Middle frontal gyrus (tissue), 1 donor: ENCODE measurements around the gene ARHGDIB.

Source experiments
- DNase-seq: peaks from one replicate; pipeline ENCODE4 v3.0.0-alpha.2; 2015; ENCODE audit warnings: low spot score; ENCODE audit errors: extremely low spot score

Gene ARHGDIB

DNA sequence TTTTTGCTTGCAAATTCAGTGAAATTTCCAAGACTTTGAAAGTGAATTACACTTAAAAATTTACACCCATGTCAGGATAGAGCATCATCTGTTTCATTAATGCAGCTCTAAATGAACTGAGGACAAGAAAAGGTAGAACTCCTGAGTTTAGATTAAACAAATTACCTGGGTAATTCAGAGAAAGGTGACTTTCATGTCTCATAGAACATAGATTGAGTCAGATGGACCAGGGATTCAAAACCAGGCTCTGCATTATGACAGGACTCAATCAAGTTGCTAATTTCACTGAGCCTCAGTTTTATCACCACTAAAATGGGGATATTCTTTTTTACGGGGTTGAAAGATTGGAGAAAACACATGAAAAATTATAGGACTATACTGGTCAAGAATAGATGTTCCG is 4.5 kb downstream of the ARHGDIB start:
- DNase-seq = no peak

- DNase-seq = no peak
Observed at GRCh38 chr12:14956024-14956891, 5.1 kb downstream of the ARHGDIB start.

DNA sequence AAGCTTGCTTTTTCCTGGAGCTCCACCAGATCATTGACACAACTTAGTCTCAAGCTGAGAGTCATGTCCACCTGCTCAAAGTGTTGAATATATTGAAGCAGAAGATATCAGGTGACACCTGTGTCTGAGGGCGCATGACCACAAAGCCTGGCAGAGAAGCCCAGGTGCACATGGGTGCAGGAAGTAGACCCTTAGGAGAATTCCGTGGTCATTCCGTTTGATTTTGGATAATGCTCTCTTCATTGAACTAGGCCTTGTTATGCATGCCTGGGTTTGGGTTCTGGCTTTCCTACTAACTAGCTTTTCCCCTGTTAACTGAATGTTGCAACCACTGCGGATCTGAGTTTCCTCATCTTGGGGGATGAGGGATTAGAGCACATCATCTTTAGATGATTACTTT is 7.1 kb downstream of the ARHGDIB start:
- DNase-seq = no peak

DNA sequence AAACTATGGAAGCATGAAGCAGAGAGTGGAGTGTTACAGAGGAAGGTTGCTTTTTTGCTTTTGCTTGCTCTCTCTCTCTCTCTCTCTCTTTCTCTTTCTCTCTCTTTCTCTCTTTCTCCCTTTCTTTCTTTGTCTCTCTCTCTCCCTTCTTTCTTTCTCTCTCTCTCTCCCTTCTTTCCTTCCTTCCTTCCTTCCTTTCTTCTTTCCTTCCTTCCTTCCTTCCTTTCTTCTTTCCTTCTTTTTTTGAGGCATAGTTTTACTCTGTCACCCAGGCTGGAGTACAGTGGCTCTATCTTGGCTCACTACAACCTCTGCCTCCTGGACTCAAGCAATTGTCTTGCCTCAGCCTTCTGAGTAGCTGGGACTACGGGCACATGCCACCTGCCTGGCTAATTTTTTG is 7.6 kb downstream of the ARHGDIB start:
- DNase-seq = no peak

- DNase-seq = no peak
Observed at GRCh38 chr12:14952299-14952921, 9.0 kb downstream of the ARHGDIB start.

- DNase-seq = no peak
Observed at GRCh38 chr12:14951851-14952250, 9.6 kb downstream of the ARHGDIB start.

DNA sequence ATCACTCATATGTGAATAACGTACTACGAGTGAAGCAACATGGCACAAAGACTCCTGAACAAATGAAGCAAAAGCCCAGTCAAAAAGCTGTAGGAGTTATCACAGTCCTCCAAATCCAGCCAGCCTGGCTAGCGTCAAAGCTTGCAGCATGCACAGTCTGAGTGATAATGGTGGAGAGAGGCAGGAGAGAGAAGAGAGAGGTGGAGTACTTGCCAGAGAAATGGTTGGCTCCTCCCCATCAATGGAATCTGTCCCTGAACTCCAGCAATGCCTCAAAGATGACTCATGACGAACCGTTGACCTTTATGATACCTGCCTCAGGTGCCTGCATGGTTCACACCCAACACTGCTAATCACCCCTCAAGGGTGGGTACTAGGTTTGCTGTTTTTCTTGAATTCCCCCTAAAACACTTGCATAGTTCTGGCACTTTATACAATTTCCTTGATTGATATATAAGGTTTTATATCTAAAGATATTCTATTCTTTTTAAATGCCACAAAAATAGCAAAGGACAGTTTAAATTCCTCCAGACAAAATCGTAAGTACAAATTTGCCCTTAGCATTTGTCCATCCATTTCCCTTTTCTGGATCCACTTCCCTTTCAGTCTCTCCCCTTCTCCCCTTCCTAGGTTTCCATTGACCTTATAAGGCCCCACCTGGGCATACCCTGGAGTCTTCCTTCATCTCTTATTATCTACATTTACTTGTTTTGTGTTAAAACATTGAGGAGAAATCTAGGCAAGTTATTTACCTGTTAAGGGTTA is 10.2 kb downstream of the ARHGDIB start:
- DNase-seq = no peak

GRCh38 chr12:14950421-14950820 is 11.0 kb downstream of the ARHGDIB start:
- DNase-seq = no peak

DNA sequence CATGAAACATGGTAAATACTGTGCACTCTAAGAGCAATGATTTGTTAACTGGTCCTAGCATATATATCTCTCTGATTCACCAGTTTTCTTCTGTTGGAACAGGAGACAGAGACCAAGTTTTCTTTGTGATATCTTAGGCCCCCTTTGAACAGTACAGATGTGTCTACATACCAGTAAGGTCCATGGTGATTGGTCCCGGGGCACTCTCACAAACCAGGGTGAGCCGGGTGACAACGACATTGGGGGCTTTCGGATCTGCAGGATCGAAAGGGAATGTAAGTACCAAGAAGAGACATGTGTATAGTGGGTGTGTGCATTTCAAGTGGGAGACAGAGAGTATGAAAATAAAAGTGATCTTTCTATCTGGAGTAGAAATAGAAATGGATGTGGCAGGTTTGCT is 11.8 kb downstream of the ARHGDIB start:
- DNase-seq = no peak

DNA sequence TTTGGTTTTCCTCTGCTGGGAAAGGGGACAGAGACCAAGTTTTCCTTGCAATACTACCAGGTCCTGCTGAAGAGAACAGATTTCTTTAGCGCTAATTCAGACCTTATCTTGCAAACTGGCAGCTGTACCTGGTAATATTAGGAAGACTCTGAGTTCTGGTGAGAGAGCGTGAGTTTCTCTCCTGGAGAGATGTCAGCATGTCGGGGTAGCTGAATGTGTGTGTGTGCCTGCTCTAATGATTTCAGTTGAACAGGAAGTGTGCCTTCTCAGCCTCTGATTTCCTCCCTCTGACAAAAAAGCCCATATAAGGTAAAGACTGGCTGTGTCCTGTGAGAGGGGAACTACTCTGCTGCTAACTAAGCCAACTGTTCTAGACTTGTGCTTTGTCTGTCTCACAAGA is 12.7 kb downstream of the ARHGDIB start:
- DNase-seq = no peak

DNA sequence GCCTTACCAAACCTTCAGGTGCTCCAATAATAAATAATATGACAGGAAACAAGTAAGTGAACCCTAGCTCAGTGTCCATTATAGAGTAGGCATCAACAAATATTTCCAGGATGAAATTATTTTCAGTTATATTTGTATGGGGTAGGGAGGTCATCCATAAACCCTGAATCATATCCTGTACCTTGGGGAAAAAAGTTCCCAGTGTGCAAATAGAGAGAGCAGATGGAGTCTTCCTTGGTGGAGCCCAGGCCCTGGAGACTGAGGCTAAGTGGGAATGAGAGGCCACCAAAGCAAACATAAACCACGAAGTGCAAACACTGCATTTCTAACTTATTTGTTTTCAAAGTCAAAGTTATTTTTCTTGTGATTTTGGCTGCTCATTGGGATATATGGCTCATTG is 14.5 kb downstream of the ARHGDIB start:
- no peak for DNase-seq

GRCh38 chr12:14946162-14946561 is 15.2 kb downstream of the ARHGDIB start:
- DNase-seq = no peak

GRCh38 chr12:14942196-14942931 is 19.0 kb downstream of the ARHGDIB start:
- DNase-seq = no peak

GRCh38 chr12:14941369-14941768 is 20.0 kb downstream of the ARHGDIB start:
- no peak for DNase-seq

DNA sequence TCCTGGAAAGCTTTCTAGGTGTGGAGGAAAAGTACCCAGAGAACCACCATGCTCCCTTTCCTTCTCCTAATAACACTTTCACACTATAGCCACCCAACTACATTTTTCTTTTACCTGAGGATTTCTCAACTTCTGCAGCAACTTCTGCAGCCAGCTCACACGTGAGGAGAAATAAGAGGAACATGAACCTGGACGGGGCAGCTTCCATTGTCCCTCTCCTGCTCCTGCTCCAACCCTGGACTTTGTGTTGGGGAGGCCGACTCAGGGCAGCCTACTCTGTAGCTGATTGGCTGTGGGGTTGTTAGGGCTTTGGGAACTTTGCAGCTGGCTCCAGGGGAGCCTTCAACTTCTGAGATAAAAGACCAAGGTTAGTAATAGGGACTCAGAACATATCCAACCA is 23.1 kb downstream of the ARHGDIB start, which contains the start of gene ERP27:
Gene ERP27, minus strand, starts transcription at position 237 of the 400 bp plus-strand sequence. Its CDS starts 29 bp downstream, at position 208.
- no peak for DNase-seq

GRCh38 chr12:14937689-14938088 is 23.7 kb downstream of the ARHGDIB start:
- no peak for DNase-seq

- DNase-seq = no peak
Observed at GRCh38 chr12:14937014-14937413, 24.4 kb downstream of the ARHGDIB start.

DNA sequence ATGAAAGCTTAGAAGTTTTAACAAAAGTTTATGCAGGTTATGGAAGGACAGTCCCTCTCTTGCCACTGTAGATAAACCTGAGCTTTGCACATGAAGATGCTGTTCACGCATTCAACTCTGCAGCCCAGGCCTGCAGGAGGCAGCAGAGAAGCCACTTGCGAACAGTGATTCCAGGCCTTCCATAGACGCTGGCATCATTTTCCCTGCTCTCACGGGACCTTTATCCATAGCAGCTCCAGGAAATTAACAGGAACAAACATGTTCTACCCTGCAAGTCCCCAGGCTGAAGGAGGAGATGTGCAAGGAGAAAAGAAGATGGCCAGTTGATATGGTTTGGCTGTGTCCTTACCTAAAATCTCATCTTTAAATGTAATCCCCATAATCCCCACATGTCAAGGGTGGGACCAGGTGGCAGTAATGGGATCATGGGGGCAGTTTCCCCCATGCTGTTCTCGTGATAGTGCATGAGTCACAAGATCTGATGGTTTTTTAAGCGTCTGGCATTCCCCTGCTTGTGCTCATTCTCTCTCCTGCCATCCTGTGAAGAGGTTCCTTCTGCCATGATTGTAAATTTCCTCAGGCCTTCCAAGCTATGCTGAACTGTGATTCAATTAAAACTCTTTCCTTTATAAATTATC is 25.1 kb downstream of the ARHGDIB start:
- no peak for DNase-seq

GRCh38 chr12:14935031-14935430 is 26.4 kb downstream of the ARHGDIB start:
- no peak for DNase-seq

DNA sequence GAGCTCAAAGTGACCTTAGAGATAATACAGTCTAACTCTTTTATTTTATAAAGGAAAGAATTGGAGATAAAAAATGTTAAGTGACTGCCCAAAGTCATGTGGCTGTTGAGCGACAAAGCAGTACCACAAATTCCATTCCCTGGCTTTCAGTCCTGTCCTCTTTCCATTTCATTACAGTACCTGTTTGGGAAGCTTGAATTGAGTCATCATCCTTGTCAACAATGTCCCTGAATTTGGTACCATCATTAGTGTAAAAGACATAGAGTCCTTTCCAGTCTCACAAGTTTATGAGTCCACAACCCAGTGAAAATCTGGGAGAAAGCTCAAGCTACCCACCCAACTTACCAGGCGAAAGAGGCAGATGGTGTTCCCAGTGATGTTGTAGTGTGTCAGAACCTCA is 26.9 kb downstream of the ARHGDIB start:
- no peak for DNase-seq
